ENCODE measurements around the gene SCRN2. TPM values are rescaled to one million over a fixed set of nuclear protein-coding genes. Genes with fewer than 3 reads are reported as not detected.

The SCRN2 gene
- total and polyA plus RNA-seq, 2 of the 13 experiments (the other 11 are each of a cell fraction or from before 2014, with no cell fraction given), result 21.7 to 29.5 TPM

GRCh38 chr17:47878203-47879027 is 37.3 kb upstream of the SCRN2 start:
- ChIA-PET CTCF (ENCODE audit: low intra/inter-chr PET ratio, low total read pairs) (no interaction called here), POLR2A (no interaction called here)
- Histone ChIP-seq H3K36me3 (replicated peaks in 1 of 2; ENCODE audit: control insufficient read depth in 1 of 2, insufficient read depth in 2 of 2, low read length in 2 of 2) (no peaks in the 10 kb centered on the region), H3K9ac (ENCODE audit: insufficient read depth, low read depth, low read length) (no peak overlapping the region), H2AFZ (ENCODE audit: low read length) (no peak overlapping the region), H3K9me3 (ENCODE audit: low read length) (no peaks in the 10 kb centered on the region), H3K27me3 (ENCODE audit: control insufficient read depth in 1 of 2, insufficient read depth in 2 of 2, low read length in 2 of 2) (peaks cover 6 to 56% of the 10 kb centered on the region in 2 experiments; a peak in 4 of 5 replicates), H4K20me1 (ENCODE audit: insufficient read depth, low read length) (no peaks in the 10 kb centered on the region), H3K4me1 (ENCODE audit: insufficient read depth, low read length) (peaks cover 19% of the 10 kb centered on the region), H3K27ac (ENCODE audit: extremely low read length, insufficient read depth, low read length) (no peak overlapping the region), H3K4me2 (ENCODE audit: low read depth, low read length) (no peak overlapping the region), H3K4me3 (replicated peaks in 1 of 3; ENCODE audit: insufficient read depth in 1 of 3, low read depth in 2 of 3, low read length in 3 of 3) (no peak overlapping the region), H3K79me2 (ENCODE audit: insufficient read depth, low read length) (no peaks in the 10 kb centered on the region)
- intact Hi-C loops (cut with micrococcal nuclease; ENCODE audit: unreplicated experiment), result no loop called here
- DNase-seq (ENCODE audit: low spot score) (no peak), FAIRE-seq (no peak), ATAC-seq (peak; percentile 25; the same call in 2 of the 3 replicates)
- WGBS (ENCODE audit: low lambda C conversion rate), result 7% methylated on average over 10 of the region's 10 CpGs
- in situ Hi-C loops (cut with HindIII; ENCODE audit: extremely low pct_ligation_motif_present, low pct_unique_long_range_greater_than_20kb), result no loop called here
- no TSS peak for BruUV-seq (replicated peaks)
- TF ChIP-seq PATZ1 (CRISPR knock-in tag; IDR thresholded peaks at IDR 0.05) (peak; percentile 17; the same call in 1 of the 2 replicates), ZNF549 (CRISPR knock-in tag; IDR thresholded peaks at IDR 0.05) (no peak), ZNF563 (CRISPR knock-in tag; IDR thresholded peaks at IDR 0.05) (no peak), ZSCAN29 (CRISPR knock-in tag; conservative IDR thresholded peaks at IDR 0.05) (no peak), ATF5 (CRISPR knock-in tag; IDR thresholded peaks at IDR 0.05; ENCODE audit: low read depth) (no peak), EP300 (IDR thresholded peaks at IDR 0.05; ENCODE audit: low read depth in 2 of 2, low read length in 2 of 2) (no peak), EP300 (CRISPR knock-in tag; IDR thresholded peaks at IDR 0.05; ENCODE audit: borderline replicate concordance) (no peak), KAT7 (CRISPR knock-in tag; IDR thresholded peaks at IDR 0.05; ENCODE audit: borderline replicate concordance) (no peak), SIX4 (CRISPR knock-in tag; IDR thresholded peaks at IDR 0.05) (no peak), ZNF224 (CRISPR knock-in tag; IDR thresholded peaks at IDR 0.05) (no peak), CEBPB (IDR thresholded peaks at IDR 0.05; ENCODE audit: borderline replicate concordance, low read depth, low read length) (no peak), KIAA2018 (CRISPR knock-in tag; IDR thresholded peaks at IDR 0.05; ENCODE audit: borderline replicate concordance) (no peak), ZNF652 (CRISPR knock-in tag; IDR thresholded peaks at IDR 0.05; ENCODE audit: borderline replicate concordance, low read depth) (peak; percentile 74)

Data from HepG2 (cell line).